HepG2 (cell line): ENCODE measurements around the gene PEX14. TPM values are rescaled to one million over a fixed set of nuclear protein-coding genes. Genes with fewer than 3 reads are reported as not detected.

Experiments
- ATAC-seq: fragments of 200-7000 bp; cut with Tn5 transposase; 3 replicates; pipeline ENCODE4 v1.9.1; 2020; ENCODE audit warnings: mild to moderate bottlenecking, moderate library complexity
- BruUV-seq: library from RNA; stranded (reverse); fragments of 400-500 nt; replicated peaks from 2 replicates; lab custom pipeline; 2021; lab: Mats Ljungman, UMichigan
- CTCF ChIA-PET: fragments of 300-600 bp; formaldehyde crosslinking; extraction: SDS; loops from one replicate; lab custom pipeline; 2021; ENCODE audit warnings: low total read pairs, inconsistent platforms, low intra/inter-chr PET ratio; lab: Yijun Ruan, JAX
- POLR2A ChIA-PET: fragments of 350-600 bp; sonication (Branson Sonifier 250); formaldehyde crosslinking; loops from one replicate; lab custom pipeline; 2020; ENCODE audit warnings: antibody characterized with exemption, inconsistent platforms; lab: Yijun Ruan, JAX
- DNase-seq: peaks from one replicate; pipeline ENCODE4 v3.0.0-alpha.2; 2015; ENCODE audit warnings: low spot score
- FAIRE-seq: peaks from 3 replicates; lab custom pipeline; 2011; peaks lifted over from hg19 to GRCh38; lab: Jason Lieb, UNC
- H2AFZ ChIP-seq: one replicate; pipeline ENCODE4 v1.6.1; 2011; ENCODE audit warnings: low read length, inconsistent platforms
- H3K27ac ChIP-seq: fragments of 300-600 bp; 3 replicates; pipeline ENCODE4 v1.8.0; 2011; ENCODE audit warnings: mixed run types, mild to moderate bottlenecking, mixed read lengths, low read length, inconsistent platforms; ENCODE audit not compliant: insufficient read depth; ENCODE audit errors: extremely low read length
- H3K27me3 ChIP-seq, 2 experiments: fragments of 200-600 bp in 1 of 2; 2 replicates in 1 of 2; 3 replicates in 1 of 2; pipeline versions ENCODE4 v1.6.0 to v1.8.0; 2011; ENCODE audit warnings: low read length in 2 of 2, mild to moderate bottlenecking in 2 of 2, moderate library complexity in 2 of 2, inconsistent platforms in 1 of 2; ENCODE audit not compliant: insufficient read depth in 2 of 2, control insufficient read depth in 1 of 2
- H3K36me3 ChIP-seq, 2 experiments: fragments of 200-600 bp in 1 of 2; replicated peaks in 1 of 2; 2 replicates in 1 of 2; 3 replicates in 1 of 2; pipeline versions ENCODE4 v1.5.1 to v1.8.0; 2011; ENCODE audit warnings: low read length in 2 of 2, inconsistent platforms in 1 of 2; ENCODE audit not compliant: insufficient read depth in 2 of 2, control insufficient read depth in 1 of 2
- H3K4me1 ChIP-seq: 2 replicates; pipeline ENCODE4 v1.5.1; 2012; ENCODE audit warnings: low read length, inconsistent platforms; ENCODE audit not compliant: insufficient read depth
- H3K4me2 ChIP-seq: 2 replicates; pipeline ENCODE4 v1.6.0; 2011; ENCODE audit warnings: low read depth, low read length, inconsistent platforms
- H3K4me3 ChIP-seq, 3 experiments: fragments of 200-600 bp in 1 of 3; sonication (generic), shearing (Covaris generic) in 1 of 3; replicated peaks in 1 of 3; 2 replicates each; pipeline ENCODE4 v1.5.1; 2011 to 2016; ENCODE audit warnings: low read length in 3 of 3, inconsistent platforms in 2 of 3, low read depth in 2 of 3, mild to moderate bottlenecking in 2 of 3, control low read depth in 1 of 3, mixed read lengths in 1 of 3; ENCODE audit not compliant: insufficient read depth in 1 of 3
- H3K79me2 ChIP-seq: one replicate; pipeline ENCODE4 v1.6.1; 2011; ENCODE audit warnings: low read length, inconsistent platforms; ENCODE audit not compliant: insufficient read depth
- H3K9ac ChIP-seq: 2 replicates; pipeline ENCODE4 v1.6.0; 2011; ENCODE audit warnings: mild to moderate bottlenecking, low read depth, low read length, inconsistent platforms; ENCODE audit not compliant: insufficient read depth
- H3K9me3 ChIP-seq: 2 replicates; pipeline ENCODE4 v1.5.1; 2012; ENCODE audit warnings: mild to moderate bottlenecking, low read length
- H4K20me1 ChIP-seq: 2 replicates; pipeline ENCODE4 v1.6.0; 2011; ENCODE audit warnings: inconsistent platforms, mild to moderate bottlenecking, low read length, moderate library complexity; ENCODE audit not compliant: insufficient read depth
- ARNT ChIP-seq: fragments of 450-650 bp; IDR thresholded peaks from 2 replicates; pipeline ENCODE4 v1.6.1; 2017
- CC2D1A ChIP-seq: sonication (generic); formaldehyde crosslinking; IDR thresholded peaks from 2 replicates; pipeline ENCODE4 v1.8.1; 2023; ENCODE audit warnings: mild to moderate bottlenecking, missing genetic modification reagents
- FUBP1 ChIP-seq: sonication (generic); formaldehyde crosslinking; IDR thresholded peaks from 2 replicates; pipeline ENCODE4 v1.5.1; 2020; ENCODE audit warnings: missing genetic modification reagents, mild to moderate bottlenecking, borderline replicate concordance
- NR0B2 ChIP-seq: sonication (generic); formaldehyde crosslinking; IDR thresholded peaks from 2 replicates; pipeline ENCODE4 v1.4.0; 2020; ENCODE audit warnings: mild to moderate bottlenecking, missing genetic modification reagents
- POLR2AphosphoS2 ChIP-seq: IDR thresholded peaks from 2 replicates; pipeline ENCODE4 v1.6.1; 2011; ENCODE audit warnings: low read depth, low read length, improper control_type of control experiment
- TBX3 ChIP-seq: fragments of 450-650 bp; IDR thresholded peaks from 2 replicates; pipeline ENCODE4 v1.6.1; 2017; ENCODE audit warnings: antibody characterized with exemption, mild to moderate bottlenecking, inconsistent platforms, borderline replicate concordance
- TIGD3 ChIP-seq: sonication (generic); formaldehyde crosslinking; IDR thresholded peaks from 2 replicates; pipeline ENCODE4 v1.5.1; 2020; ENCODE audit warnings: mild to moderate bottlenecking, missing genetic modification reagents, borderline replicate concordance
- TP53 ChIP-seq: sonication (generic); formaldehyde crosslinking; conservative IDR thresholded peaks from 2 replicates; pipeline ENCODE4 v1.4.0; 2020; ENCODE audit warnings: missing genetic modification reagents
- ZBTB4 ChIP-seq: sonication (generic); formaldehyde crosslinking; IDR thresholded peaks from 2 replicates; pipeline ENCODE4 v1.4.0; 2020; ENCODE audit warnings: missing genetic modification reagents, mild to moderate bottlenecking, borderline replicate concordance
- ZBTB46 ChIP-seq: sonication (generic); formaldehyde crosslinking; IDR thresholded peaks from 2 replicates; pipeline ENCODE4 v1.4.0; 2020; ENCODE audit warnings: mild to moderate bottlenecking, missing genetic modification reagents, borderline replicate concordance
- ZNF224 ChIP-seq: sonication (generic); formaldehyde crosslinking; IDR thresholded peaks from 2 replicates; pipeline ENCODE4 v1.5.0; 2020; ENCODE audit warnings: mild to moderate bottlenecking, missing genetic modification reagents
- ZNF709 ChIP-seq: sonication (generic); formaldehyde crosslinking; IDR thresholded peaks from 2 replicates; pipeline ENCODE4 v1.5.0; 2020; ENCODE audit warnings: mild to moderate bottlenecking, missing genetic modification reagents
- WGBS: methylation state at CpG from one replicate; pipeline ENCODE4 v1.1.6; 2017; ENCODE audit warnings: low lambda C conversion rate; 5-methylcytosine and 5-hydroxymethylcytosine counted together
- in situ Hi-C: cut with HindIII; loops from 2 replicates; pipeline ENCODE4 v1.10.0; 2017; ENCODE audit warnings: low pct_unique_long_range_greater_than_20kb; ENCODE audit not compliant: extremely low pct_ligation_motif_present
- intact Hi-C: fragments of 100-400 bp; cut with micrococcal nuclease; formaldehyde crosslinking; loops from one replicate; pipeline ENCODE4 v1.10.0; 2022; ENCODE audit not compliant: unreplicated experiment
- polyA plus RNA-seq, 8 experiments: library from polyadenylated mRNA; depleted of rRNA in 3 of 8; stranded (reverse) in 7 of 8; unstranded in 1 of 8; fragments of >200 nt; fragmentation: Illumina TruSeq in 4 of 8; extraction: Trizol in 4 of 8; gene quantifications; 2 replicates each; pipeline versions ENCODE4 v1.2.1 to v1.2.3, GENCODE V29; 2011 to 2016; ENCODE audit warnings: low read depth in 4 of 8, missing spikeins in 1 of 8, mixed read lengths in 1 of 8; ENCODE audit not compliant: insufficient read depth in 1 of 8
- total RNA-seq, 5 experiments: library from RNA; depleted of rRNA; stranded (reverse); fragments of >200 nt; fragmentation: Illumina TruSeq; extraction: Trizol; gene quantifications; 2 replicates each; pipeline ENCODE4 v1.2.3, GENCODE V29; 2016; ENCODE audit warnings: low read depth in 1 of 5

PEX14 gene
- total and polyA plus RNA-seq, 2 of the 13 experiments (the other 11 are each of a cell fraction or from before 2014, with no cell fraction given), result 6.5 to 9.9 TPM

GRCh38 chr1:10629091-10629815, 154.5 kb downstream of the PEX14 start:
- in situ Hi-C loops, result no loop called here
- Histone ChIP-seq H2AFZ (no peak overlapping the region), H3K36me3 (peaks cover 9 to 14% of the 10 kb centered on the region in 2 experiments; a peak in 2 of 5 replicates)
- WGBS, result 95% methylated on average over 19 of the region's 25 CpGs
- POLR2A ChIA-PET, result no interaction called here
- no peak for TF ChIP-seq TIGD3 (CRISPR knock-in tag)
- no peak for TF ChIP-seq ZBTB4 (CRISPR knock-in tag)
- no peak for TF ChIP-seq TBX3
- TF ChIP-seq NR0B2 (CRISPR knock-in tag), result no peak
- no peak for TF ChIP-seq CC2D1A (CRISPR knock-in tag)
- no peak for TF ChIP-seq ZNF224
- TF ChIP-seq TP53, result no peak
- no peak for TF ChIP-seq ARNT
- no peak for TF ChIP-seq ZNF709 (CRISPR knock-in tag)
- no peak for TF ChIP-seq ZBTB46
- TF ChIP-seq FUBP1, result no peak
- no peak for TF ChIP-seq POLR2AphosphoS2
- TF ChIP-seq, all 625 proteins: peak for 0
- no peaks in the 10 kb centered on the region for H4K20me1 ChIP-seq
- no peaks in the 10 kb centered on the region for H3K9me3 ChIP-seq
- no peak overlapping the region for H3K27ac ChIP-seq
- DNase-seq (no peak), ATAC-seq (no peak), FAIRE-seq (no peak)
- no peak overlapping the region for H3K4me2 ChIP-seq
- BruUV-seq, result no TSS peak
- H3K4me1 ChIP-seq, result peaks cover 5% of the 10 kb centered on the region
- H3K79me2 ChIP-seq, result no peaks in the 10 kb centered on the region
- intact Hi-C loops, result loop anchor here (10.0 kb wide), 1 partner anchor 114 kb away; no protein-coding TSS in a partner anchor
- no peak overlapping the region for H3K9ac ChIP-seq
- CTCF ChIA-PET, result no interaction called here
- H3K4me3 ChIP-seq, result no peak overlapping the region
- H3K27me3 ChIP-seq, result no peaks in the 10 kb centered on the region
